RPMI8226 (cell line): ENCODE results near the gene DCLK3.

Experiments
- DNase-seq: peaks from one replicate; pipeline ENCODE4 v3.0.0-alpha.2; 2015

Gene DCLK3

DNA sequence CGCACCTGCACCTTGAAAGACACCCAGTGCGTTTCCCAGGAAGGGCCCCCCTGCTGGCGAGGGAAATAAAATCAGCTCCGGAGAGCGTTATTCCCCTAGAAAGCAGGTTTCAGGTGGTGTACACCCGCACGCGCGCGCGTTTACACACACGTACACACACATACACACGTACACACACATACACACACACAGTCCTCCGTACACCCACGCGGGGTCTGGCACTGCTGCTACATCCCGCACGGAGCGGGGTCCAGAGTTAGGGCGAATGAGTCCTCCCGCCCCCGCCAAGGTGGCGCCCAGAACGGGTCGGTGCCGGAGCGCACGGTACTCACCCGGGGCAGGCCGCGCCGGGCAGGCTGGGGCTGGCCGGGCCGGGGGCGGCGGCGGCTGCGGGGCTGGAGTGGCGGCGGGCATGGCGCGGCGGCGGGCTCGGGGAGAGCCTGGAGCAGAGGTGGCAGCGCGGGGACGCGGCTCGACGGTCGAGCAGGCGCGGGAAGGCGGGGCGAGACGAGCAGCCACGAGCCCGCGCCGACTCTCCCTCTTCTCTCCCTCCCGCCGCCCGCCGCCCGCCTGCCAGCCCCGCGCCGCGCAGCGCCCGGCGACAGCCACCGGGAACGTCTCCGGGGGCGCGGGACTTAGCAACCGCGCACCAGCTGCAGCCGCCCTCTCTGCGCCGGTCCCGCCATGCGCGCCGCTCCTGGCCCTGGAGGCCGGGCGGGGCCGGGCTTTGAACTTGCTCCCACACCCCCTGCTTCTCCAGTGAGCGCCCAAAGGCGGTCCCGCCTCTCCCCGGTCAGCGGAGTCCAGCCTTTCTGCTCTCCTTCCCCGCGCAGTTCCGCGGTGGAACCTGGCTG lies at the start of gene DCLK3:
Gene DCLK3, minus strand, starts transcription at position 704 of the 854 bp plus-strand sequence. Its CDS starts 290 bp downstream, at position 414.
- no peak for DNase-seq

- peak; percentile 8 for DNase-seq
Observed at GRCh38 chr3:36813305-36813704, 49.0 kb upstream of the DCLK3 start.

DNA sequence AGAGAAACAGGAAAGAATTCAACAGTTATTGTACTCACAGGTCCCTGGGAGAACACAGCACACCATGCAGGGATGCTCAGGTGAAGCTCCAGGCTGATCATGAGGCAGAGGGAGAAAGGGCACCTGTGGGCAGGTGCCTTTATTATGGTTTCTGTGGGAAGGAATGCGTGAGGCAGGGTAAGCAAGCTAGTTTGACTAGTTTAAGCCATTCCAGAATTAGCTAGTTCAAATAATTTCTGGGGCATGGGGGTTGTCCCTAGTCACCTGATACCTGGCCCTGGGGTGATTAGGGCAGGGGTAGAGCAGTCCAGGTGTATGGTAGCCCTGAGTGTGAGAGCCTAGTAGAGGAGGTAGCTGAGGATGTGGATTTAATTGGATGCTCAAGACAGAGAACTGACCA lies 47.9 kb upstream of the DCLK3 start:
- no peak for DNase-seq

GRCh38 chr3:36811768-36812167 lies 47.4 kb upstream of the DCLK3 start:
- no peak for DNase-seq

- peak; percentile 19 for DNase-seq
Observed at GRCh38 chr3:36804295-36805055, 40.1 kb upstream of the DCLK3 start.

DNA sequence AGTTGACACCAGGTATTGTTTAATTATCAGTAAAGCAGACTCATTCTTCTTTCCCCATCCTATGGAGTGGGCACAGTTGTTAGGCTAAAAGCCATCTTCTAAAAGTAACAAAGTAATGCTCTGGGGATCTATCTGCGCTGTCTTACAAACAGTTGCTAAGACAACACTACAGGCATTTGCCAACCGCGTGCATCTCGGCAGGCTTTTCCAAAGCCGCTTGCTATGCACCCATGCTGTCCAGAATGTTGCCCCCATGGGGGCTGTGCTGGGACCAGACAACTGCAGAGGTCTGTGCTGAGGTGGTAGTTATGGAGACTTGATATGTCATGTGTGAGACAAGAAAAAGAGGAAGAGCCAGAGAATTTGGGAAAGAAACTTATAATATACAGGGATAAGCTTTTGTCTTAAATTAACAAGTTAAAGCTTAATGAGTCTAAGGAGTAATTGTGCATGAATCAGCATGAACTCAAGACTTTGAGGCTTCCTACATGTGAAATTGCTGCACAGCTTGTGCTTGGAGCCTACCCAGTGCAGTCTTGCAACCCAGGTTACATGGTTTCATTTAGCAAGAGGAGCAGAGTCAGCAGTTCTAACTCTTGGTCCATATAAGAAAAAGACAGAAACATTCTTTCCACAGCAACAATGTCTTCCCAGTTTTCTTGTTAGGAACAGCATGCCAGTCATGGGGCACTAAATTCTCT lies 38.9 kb upstream of the DCLK3 start:
- DNase-seq = peak; percentile 17

DNA sequence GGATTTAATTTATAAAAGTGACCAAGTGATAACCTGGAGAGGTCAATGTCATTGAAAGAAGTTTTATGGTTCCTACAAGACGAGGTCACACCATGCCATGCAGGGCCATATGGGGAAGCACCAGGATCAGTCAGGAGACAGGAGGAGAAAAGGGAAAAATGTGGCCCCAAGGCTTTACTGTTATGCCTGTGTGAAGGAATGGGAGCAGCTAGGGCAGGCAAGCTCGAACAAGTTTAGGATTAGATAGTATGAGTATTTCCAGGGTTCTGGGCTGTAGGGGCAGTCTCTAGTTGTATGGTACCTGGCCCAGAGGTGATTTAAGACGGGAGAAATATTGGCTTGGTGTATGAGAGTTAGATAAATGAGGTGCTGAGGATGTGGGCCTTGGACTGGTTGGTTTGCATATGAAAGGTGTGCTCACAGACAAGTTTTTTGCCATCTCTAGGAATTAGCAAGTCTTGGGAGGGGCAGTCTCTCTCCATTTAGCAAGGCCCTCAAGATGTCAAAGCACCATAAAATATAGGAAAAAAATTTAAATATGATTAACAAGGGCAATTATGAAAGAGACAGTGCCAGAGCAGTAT lies 36.3 kb upstream of the DCLK3 start:
- no peak for DNase-seq

DNA sequence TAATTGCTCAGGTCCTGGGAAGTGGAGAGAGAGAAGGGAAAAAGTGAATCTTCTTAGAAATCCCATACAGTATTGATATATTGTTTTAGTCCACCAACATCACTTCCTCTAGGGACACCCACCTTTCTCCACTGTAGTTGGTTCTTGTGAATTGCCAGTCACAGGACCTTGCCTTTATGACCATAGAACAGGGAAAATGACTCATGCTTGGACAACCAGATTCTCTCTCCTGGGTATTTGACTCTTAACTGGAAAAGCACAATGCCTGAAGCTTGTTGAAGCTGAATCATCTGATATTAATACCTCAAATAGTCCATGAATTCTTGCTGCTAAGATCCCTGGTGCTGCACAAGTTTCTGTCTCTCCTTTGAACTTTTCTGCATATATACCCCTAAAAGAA lies 32.5 kb upstream of the DCLK3 start:
- no peak for DNase-seq

GRCh38 chr3:36796161-36796560 lies 31.8 kb upstream of the DCLK3 start:
- DNase-seq = no peak

- DNase-seq = no peak
Observed at GRCh38 chr3:36795622-36796021, 31.3 kb upstream of the DCLK3 start.

- DNase-seq = peak; percentile 51
Observed at GRCh38 chr3:36792342-36792741, 28.0 kb upstream of the DCLK3 start.

- DNase-seq = no peak
Observed at GRCh38 chr3:36790765-36791164, 26.4 kb upstream of the DCLK3 start.

GRCh38 chr3:36786921-36787890 lies 22.9 kb upstream of the DCLK3 start:
- peak; percentile 60 for DNase-seq

DNA sequence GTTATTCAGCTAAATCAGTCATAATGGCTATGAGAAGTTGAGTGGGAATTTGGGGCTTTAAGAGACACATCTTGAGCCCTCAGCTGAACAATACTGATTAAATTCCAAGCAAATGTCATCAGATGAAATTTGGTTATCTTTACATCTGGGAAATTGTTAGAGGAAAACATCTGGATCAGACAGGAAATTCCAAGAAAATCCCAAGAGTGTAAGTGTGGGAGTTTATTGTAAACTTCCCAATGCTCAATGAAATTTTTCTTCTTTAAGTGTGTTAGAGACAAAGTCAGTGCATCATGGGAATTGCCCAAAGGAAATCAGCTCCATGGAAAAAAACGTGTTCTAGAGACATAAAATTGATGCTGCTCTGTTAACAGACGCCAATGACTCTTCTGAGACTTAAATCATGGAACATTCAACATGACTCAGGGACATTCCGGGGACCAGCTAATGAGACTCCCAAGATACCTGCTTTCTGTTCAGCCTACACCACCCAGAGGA lies 19.8 kb upstream of the DCLK3 start:
- no peak for DNase-seq

GRCh38 chr3:36777424-36778218 lies 13.3 kb upstream of the DCLK3 start:
- DNase-seq = peak; percentile 5

GRCh38 chr3:36776436-36776835 lies 12.1 kb upstream of the DCLK3 start:
- DNase-seq = no peak

- DNase-seq = no peak
Observed at GRCh38 chr3:36774052-36774451, 9.7 kb upstream of the DCLK3 start.

- DNase-seq = no peak
Observed at GRCh38 chr3:36771931-36772330, 7.6 kb upstream of the DCLK3 start.

DNA sequence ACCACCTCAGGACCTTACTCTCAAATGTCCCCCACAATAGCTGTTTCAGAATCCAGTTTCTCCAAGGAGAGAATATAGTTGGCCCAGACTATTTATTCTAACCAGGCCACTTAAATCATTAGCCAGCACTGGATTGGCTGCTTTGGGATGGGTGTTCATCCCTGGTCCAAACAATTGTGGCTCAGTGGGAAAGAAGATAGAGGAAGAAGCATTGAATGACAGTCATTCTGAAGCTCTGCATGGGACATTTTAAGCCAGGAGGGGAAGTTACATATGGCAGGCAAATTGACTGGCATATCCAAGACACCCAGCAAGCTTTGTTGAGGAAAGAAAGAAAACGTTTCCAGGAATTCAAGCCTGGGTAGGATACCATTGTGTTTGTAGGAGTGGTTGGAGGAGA lies 5.6 kb upstream of the DCLK3 start:
- DNase-seq = no peak

- no peak for DNase-seq
Observed at GRCh38 chr3:36765104-36765503, 751 bp upstream of the DCLK3 start.

DNA sequence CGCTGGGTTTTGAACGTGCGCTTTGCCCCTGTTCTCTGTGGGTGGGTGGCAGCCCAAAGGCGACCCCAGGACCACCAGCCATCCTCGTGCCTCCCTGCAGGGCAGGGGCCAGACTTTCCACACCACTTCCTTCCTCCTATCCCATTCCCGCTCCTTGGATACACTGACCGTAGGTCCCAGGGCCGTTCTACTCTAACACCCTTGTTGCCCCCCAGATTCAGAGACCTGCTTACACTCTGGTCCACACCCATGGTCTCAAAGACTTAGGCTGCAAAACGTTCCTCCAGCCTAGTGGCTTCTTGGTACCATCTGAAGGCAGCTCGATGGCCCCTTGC lies 318 bp upstream of the DCLK3 start:
- DNase-seq = no peak
